ENCODE results near the gene EXT2.

EXT2 gene

GRCh38 chr11:44047931-44048431 lies 47.5 kb upstream of the EXT2 start, which contains the start of gene ACCSL:
TSS of gene ACCSL (plus strand) at chr11:44047981. CDS start at chr11:44048037, 56 bp downstream.
- H3K27me3 ChIP-seq (ENCODE audit: control insufficient read depth, low read length), result no peaks in the 10 kb centered on the region
- H3K4me3 ChIP-seq (ENCODE audit: low read length), result no peak within 1 kb of the TSS
- H3K4me2 ChIP-seq (ENCODE audit: low read length), result no peak within 1 kb of the TSS
- no peaks in the 10 kb centered on the region for H3K9me3 ChIP-seq (ENCODE audit: control insufficient read depth, insufficient read depth, low read length)
- H3K27ac ChIP-seq (ENCODE audit: low read depth, low read length), result no peak within 1 kb of the TSS
- H3K9me2 ChIP-seq (replicated peaks; ENCODE audit: control insufficient read depth, low read length), result no peaks in the 10 kb centered on the region
- no peaks in the 10 kb centered on the region for H3F3A ChIP-seq (ENCODE audit: control insufficient read depth, insufficient read depth)
- no peak for TF ChIP-seq CTCF (IDR thresholded peaks at IDR 0.05; ENCODE audit: low read depth, low read length, poor library complexity, severe bottlenecking)
- TF ChIP-seq EZH2phosphoT487 (IDR thresholded peaks at IDR 0.05; ENCODE audit: borderline replicate concordance, low read length), result no peak
- no peaks in the 10 kb centered on the region for H3K4me1 ChIP-seq (ENCODE audit: control insufficient read depth, low read length)
- H4K20me1 ChIP-seq (ENCODE audit: control insufficient read depth, insufficient read depth, low read depth, low read length), result no peaks in the 10 kb centered on the region
- H3K79me2 ChIP-seq (ENCODE audit: control insufficient read depth, low read length), result no peaks in the 10 kb centered on the region
- H3K36me3 ChIP-seq (ENCODE audit: control insufficient read depth, low read length), result no peaks in the 10 kb centered on the region

GRCh38 chr11:44049832-44050231 lies 45.6 kb upstream of the EXT2 start:
- Histone ChIP-seq H3K27me3 (ENCODE audit: control insufficient read depth, low read length) (peaks cover under 1% of the 10 kb centered on the region; the same call in 1 of the 2 replicates), H3K4me3 (ENCODE audit: low read length) (no peak overlapping the region), H4K20me1 (ENCODE audit: control insufficient read depth, insufficient read depth, low read depth, low read length) (no peaks in the 10 kb centered on the region), H3K36me3 (ENCODE audit: control insufficient read depth, low read length) (no peaks in the 10 kb centered on the region), H3K9me3 (ENCODE audit: control insufficient read depth, insufficient read depth, low read length) (no peaks in the 10 kb centered on the region), H3F3A (ENCODE audit: control insufficient read depth, insufficient read depth) (no peaks in the 10 kb centered on the region), H3K27ac (ENCODE audit: low read depth, low read length) (no peak overlapping the region), H3K4me2 (ENCODE audit: low read length) (no peak overlapping the region), H3K9me2 (replicated peaks; ENCODE audit: control insufficient read depth, low read length) (no peaks in the 10 kb centered on the region), H3K4me1 (ENCODE audit: control insufficient read depth, low read length) (no peaks in the 10 kb centered on the region), H3K79me2 (ENCODE audit: control insufficient read depth, low read length) (no peaks in the 10 kb centered on the region)
- no peak for TF ChIP-seq EZH2phosphoT487 (IDR thresholded peaks at IDR 0.05; ENCODE audit: borderline replicate concordance, low read length)
- no peak for TF ChIP-seq CTCF (IDR thresholded peaks at IDR 0.05; ENCODE audit: low read depth, low read length, poor library complexity, severe bottlenecking)

GRCh38 chr11:44051171-44051570 lies 44.3 kb upstream of the EXT2 start:
- no peaks in the 10 kb centered on the region for H4K20me1 ChIP-seq (ENCODE audit: control insufficient read depth, insufficient read depth, low read depth, low read length)
- TF ChIP-seq CTCF (IDR thresholded peaks at IDR 0.05; ENCODE audit: low read depth, low read length, poor library complexity, severe bottlenecking) (no peak), EZH2phosphoT487 (IDR thresholded peaks at IDR 0.05; ENCODE audit: borderline replicate concordance, low read length) (no peak)
- H3K27ac ChIP-seq (ENCODE audit: low read depth, low read length), result no peak overlapping the region
- H3K4me2 ChIP-seq (ENCODE audit: low read length), result no peak overlapping the region
- H3F3A ChIP-seq (ENCODE audit: control insufficient read depth, insufficient read depth), result no peaks in the 10 kb centered on the region
- H3K4me1 ChIP-seq (ENCODE audit: control insufficient read depth, low read length), result no peaks in the 10 kb centered on the region
- no peaks in the 10 kb centered on the region for H3K36me3 ChIP-seq (ENCODE audit: control insufficient read depth, low read length)
- no peaks in the 10 kb centered on the region for H3K9me2 ChIP-seq (replicated peaks; ENCODE audit: control insufficient read depth, low read length)
- no peaks in the 10 kb centered on the region for H3K9me3 ChIP-seq (ENCODE audit: control insufficient read depth, insufficient read depth, low read length)
- peaks cover 3% of the 10 kb centered on the region; the same call in 1 of the 2 replicates for H3K27me3 ChIP-seq (ENCODE audit: control insufficient read depth, low read length)
- H3K4me3 ChIP-seq (ENCODE audit: low read length), result no peak overlapping the region
- H3K79me2 ChIP-seq (ENCODE audit: control insufficient read depth, low read length), result no peaks in the 10 kb centered on the region

Measured in DOHH2 (cell line).